GM19467 (cell line): ENCODE data around the gene ARHGAP15.

ENCODE experiments used
- ATAC-seq: cut with Tn5 transposase; IDR thresholded peaks from one replicate; pipeline ENCODE4 v1.9.1; 2021; ENCODE audit warnings: mild to moderate bottlenecking, moderate library complexity; ENCODE audit not compliant: unreplicated experiment

ARHGAP15 gene

GRCh38 chr2:143259368-143259958 lies 130.2 kb downstream of the ARHGAP15 start:
- ATAC-seq, result peak; percentile 53

DNA sequence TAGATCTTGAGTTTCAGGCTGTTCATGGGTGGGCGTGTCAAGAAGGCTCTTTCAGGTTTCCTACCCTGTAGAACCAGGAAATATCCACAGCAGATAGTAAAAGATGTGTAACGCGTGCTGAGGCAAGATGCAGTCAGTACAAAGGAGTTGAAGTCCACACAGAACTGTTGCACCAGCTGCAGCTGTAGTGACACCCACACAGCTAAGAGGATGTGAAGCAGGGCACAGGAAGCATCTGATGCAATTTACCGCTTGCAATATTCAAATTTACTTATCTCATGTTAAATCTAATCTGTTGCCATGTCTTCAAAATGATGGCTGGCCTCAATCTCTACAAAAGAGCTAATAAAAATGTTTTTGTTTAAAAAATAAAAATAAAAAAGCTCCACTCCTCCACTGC lies 132.8 kb downstream of the ARHGAP15 start:
- ATAC-seq, result peak; percentile 55

GRCh38 chr2:143262389-143262788 lies 133.2 kb downstream of the ARHGAP15 start:
- ATAC-seq, result no peak

- no peak for ATAC-seq
Observed at GRCh38 chr2:143263066-143263625, 133.9 kb downstream of the ARHGAP15 start.

GRCh38 chr2:143264851-143265250 lies 135.6 kb downstream of the ARHGAP15 start:
- ATAC-seq, result no peak

- no peak for ATAC-seq
Observed at GRCh38 chr2:143279672-143280071, 150.5 kb downstream of the ARHGAP15 start.

GRCh38 chr2:143280097-143280757 lies 151.0 kb downstream of the ARHGAP15 start:
- ATAC-seq, result no peak

GRCh38 chr2:143282684-143283083 lies 153.5 kb downstream of the ARHGAP15 start:
- ATAC-seq, result no peak

GRCh38 chr2:143284087-143284675 lies 155.0 kb downstream of the ARHGAP15 start:
- ATAC-seq, result peak; percentile 68

GRCh38 chr2:143289025-143289424 lies 159.8 kb downstream of the ARHGAP15 start:
- no peak for ATAC-seq

DNA sequence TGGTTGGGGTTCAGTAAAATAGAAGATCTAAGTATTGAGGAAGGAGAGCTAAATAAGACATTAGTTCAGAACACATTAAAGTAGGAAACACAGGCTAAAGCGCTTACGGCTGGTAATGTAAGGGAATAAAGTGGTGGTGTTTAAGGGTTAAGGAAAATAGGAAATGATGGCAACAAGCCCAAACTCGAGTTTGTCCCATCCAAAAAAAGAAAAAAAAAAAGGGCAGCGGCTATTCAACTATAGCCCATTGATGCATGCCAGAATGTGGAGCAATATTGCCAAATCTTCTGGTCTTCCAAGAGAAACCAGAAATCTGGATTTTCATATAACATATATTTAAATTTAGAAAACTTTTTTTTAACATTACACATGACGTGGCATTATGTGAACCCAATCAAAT lies 161.0 kb downstream of the ARHGAP15 start:
- no peak for ATAC-seq

DNA sequence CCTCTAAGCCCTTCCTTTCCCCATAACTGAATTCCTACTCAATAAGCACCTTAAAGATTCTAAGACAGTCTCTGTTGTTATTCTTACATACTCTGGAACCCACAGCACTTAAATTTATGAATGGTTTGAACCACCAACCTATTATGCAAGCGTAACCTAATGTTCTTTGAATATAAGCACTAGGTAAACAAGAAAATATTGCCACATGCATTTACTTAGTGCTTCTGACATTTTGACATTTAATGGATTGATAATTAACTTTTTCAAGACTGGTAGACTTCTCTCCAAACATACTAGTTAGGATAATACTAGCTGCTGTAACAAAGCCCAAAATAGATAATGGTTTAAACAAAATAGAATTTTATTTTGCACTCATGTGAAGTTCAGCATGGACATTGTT lies 164.8 kb downstream of the ARHGAP15 start:
- no peak for ATAC-seq

- ATAC-seq, result no peak
Observed at GRCh38 chr2:143296089-143296488, 166.9 kb downstream of the ARHGAP15 start.

DNA sequence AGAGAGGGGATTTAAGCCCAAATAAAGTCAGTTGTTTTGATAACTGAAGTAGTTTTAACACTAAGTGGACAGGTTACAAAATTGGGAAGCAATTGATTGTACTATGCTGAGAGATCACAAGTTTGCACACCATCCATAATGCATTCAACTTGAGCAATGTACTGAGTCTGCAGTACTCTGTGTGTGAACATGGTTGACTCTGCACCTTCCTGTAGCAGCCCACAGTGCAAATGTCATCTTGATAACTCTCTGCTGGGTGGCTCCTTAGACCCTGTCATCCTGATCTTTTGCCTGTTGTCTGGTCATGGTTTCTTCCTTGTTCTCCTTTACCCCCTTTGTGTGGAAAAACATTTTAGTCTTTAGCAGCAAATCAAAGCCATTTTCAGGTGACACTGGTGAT lies 168.0 kb downstream of the ARHGAP15 start:
- ATAC-seq, result no peak

DNA sequence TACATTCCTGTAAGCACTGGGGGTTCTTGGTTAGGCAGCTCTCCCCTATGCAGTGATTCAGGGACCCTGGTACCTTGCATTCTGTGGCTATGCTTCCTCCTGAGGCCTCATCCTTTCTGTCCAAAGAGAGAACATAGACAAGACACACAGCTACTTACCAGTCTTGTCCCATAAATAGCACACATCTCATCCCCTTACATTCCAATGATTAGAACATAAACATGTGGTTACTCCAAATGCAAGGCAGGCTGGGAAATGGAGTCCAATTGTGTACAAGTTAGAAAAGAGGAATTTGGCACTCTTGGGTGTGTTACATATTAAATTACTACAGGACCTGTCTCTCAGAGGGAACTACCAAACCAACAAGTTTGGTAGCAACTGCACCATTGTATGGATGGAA lies 171.3 kb downstream of the ARHGAP15 start:
- no peak for ATAC-seq

GRCh38 chr2:143311426-143311825 lies 182.2 kb downstream of the ARHGAP15 start:
- ATAC-seq, result no peak

DNA sequence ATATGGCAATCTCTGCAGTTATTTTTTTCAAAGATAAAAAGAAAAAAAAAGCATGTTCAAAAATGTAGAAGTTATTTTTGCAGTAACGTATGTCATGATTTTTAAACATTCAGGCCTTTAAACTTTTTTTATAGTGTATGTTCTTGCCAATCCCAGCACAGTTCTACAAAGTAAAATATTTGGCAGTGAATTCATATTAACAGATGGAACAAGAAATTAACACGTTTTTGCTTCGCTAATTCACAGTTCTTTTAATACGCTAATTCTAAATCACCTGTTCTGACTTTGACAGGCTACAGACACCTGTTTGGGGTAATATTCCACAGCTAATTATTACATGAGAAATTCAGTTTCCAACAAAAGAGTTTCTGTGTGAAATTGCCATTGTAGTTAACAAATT lies 183.2 kb downstream of the ARHGAP15 start:
- ATAC-seq, result no peak

DNA sequence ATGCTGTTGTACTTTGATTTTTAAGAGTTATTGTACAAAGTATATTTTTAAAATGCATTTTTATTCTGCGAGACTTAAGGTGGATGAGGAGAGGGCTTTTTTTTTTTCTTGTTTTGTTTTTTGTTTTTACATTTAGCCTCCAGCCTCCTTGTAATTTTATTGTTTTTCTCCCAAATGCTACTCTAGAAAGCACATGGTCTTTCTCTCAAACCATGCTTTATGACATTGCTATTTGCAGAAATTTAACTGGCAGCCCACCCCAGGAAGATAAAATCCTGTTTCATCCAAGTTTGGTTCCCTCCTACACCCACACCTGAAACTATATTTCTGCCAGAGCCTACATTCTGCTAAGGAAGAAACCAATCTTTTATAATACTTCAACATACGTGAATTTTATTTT lies 184.6 kb downstream of the ARHGAP15 start:
- ATAC-seq, result no peak

- no peak for ATAC-seq
Observed at GRCh38 chr2:143321994-143322393, 192.8 kb downstream of the ARHGAP15 start.

- ATAC-seq, result no peak
Observed at GRCh38 chr2:143329288-143329687, 200.1 kb downstream of the ARHGAP15 start.

DNA sequence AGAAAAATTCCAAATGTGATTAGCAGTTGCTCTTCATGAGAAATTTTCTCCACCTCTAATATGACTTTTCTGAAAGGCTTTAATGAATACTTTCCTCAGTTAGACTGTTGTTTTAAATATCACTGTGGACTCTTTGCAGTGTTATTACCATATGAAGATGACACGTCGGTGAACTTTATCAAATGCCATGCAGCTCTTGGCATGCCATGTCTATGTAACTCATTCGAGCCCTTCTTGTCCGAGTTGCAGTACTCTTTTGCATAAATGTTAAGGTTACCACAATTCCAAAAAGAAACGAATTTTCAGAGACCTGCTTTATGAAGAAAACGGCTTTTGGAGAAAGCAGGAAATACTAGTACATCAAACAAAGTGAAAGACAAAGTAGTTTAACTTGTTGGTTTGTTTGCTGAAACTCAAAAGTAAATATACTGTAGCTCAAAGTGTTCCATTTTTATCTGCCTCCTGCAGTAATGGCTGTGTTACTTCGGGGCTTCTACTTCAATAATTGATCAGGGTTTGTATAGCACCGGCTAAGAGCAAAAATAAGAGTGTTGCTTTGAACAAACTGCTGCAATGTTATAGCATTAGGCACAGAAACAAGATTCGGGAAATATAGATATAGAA lies 204.1 kb downstream of the ARHGAP15 start:
- no peak for ATAC-seq

GRCh38 chr2:143333847-143334246 lies 204.6 kb downstream of the ARHGAP15 start:
- no peak for ATAC-seq
